HepG2 (cell line): ENCODE results near the gene MYEOV. TPM values are rescaled to one million over a fixed set of nuclear protein-coding genes. Genes with fewer than 3 reads are reported as not detected.

Experiments
- ATF7 ChIP-seq, 2 experiments: fragments of 450-650 bp in 1 of 2; sonication (generic) in 1 of 2; formaldehyde crosslinking in 1 of 2; IDR thresholded peaks; 2 replicates each; pipeline versions ENCODE4 v1.4.0 to v1.6.1; 2016 to 2020; ENCODE audit warnings: antibody characterized with exemption in 1 of 2, mild to moderate bottlenecking in 1 of 2, missing genetic modification reagents in 1 of 2
- FOXK2 ChIP-seq: fragments of 450-650 bp; IDR thresholded peaks from 2 replicates; pipeline ENCODE4 v1.6.1; 2016
- HMG20A ChIP-seq: IDR thresholded peaks from 2 replicates; pipeline ENCODE4 v1.6.1; 2016; ENCODE audit warnings: borderline replicate concordance
- HNF4G ChIP-seq, 2 experiments: sonication (generic) in 1 of 2; formaldehyde crosslinking in 1 of 2; IDR thresholded peaks; 2 replicates each; pipeline versions ENCODE4 v1.4.0 to v1.6.1; 2011 to 2020; ENCODE audit warnings: borderline replicate concordance in 2 of 2, low read depth in 2 of 2, mild to moderate bottlenecking in 2 of 2, low read length in 1 of 2, missing genetic modification reagents in 1 of 2, moderate library complexity in 1 of 2
- HNRNPUL1 ChIP-seq: fragments of 200-400 bp; formaldehyde crosslinking; IDR thresholded peaks from 2 replicates; pipeline ENCODE4 v1.6.1; 2017; ENCODE audit warnings: low read depth, mild to moderate bottlenecking, low read length, moderate library complexity
- KLF16 ChIP-seq, 2 experiments: sonication (generic) in 1 of 2; formaldehyde crosslinking in 1 of 2; IDR thresholded peaks; 2 replicates each; pipeline versions ENCODE4 v1.6.1 to v1.8.0; 2016 to 2023; ENCODE audit warnings: missing genetic modification reagents in 2 of 2, missing compliant biosample characterization in 1 of 2
- MTA1 ChIP-seq: sonication (generic); formaldehyde crosslinking; IDR thresholded peaks from 2 replicates; pipeline ENCODE4 v1.4.0; 2020; ENCODE audit warnings: missing genetic modification reagents, mild to moderate bottlenecking, borderline replicate concordance
- ZIK1 ChIP-seq: sonication (generic); formaldehyde crosslinking; IDR thresholded peaks from 2 replicates; pipeline ENCODE4 v1.5.0; 2020; ENCODE audit warnings: mild to moderate bottlenecking, low read depth, missing genetic modification reagents, borderline replicate concordance
- ZNF207 ChIP-seq: fragments of 450-650 bp; IDR thresholded peaks from 2 replicates; pipeline ENCODE4 v1.6.1; 2016; ENCODE audit warnings: antibody characterized with exemption, borderline replicate concordance
- ZNF816 ChIP-seq: sonication (generic); formaldehyde crosslinking; IDR thresholded peaks from 2 replicates; pipeline ENCODE4 v1.8.0; 2022; ENCODE audit warnings: missing genetic modification reagents, mild to moderate bottlenecking, borderline replicate concordance
- polyA plus RNA-seq, 8 experiments: library from polyadenylated mRNA; depleted of rRNA in 3 of 8; stranded (reverse) in 7 of 8; unstranded in 1 of 8; fragments of >200 nt; fragmentation: Illumina TruSeq in 4 of 8; extraction: Trizol in 4 of 8; gene quantifications; 2 replicates each; pipeline versions ENCODE4 v1.2.1 to v1.2.3, GENCODE V29; 2011 to 2016; ENCODE audit warnings: low read depth in 4 of 8, missing spikeins in 1 of 8, mixed read lengths in 1 of 8; ENCODE audit not compliant: insufficient read depth in 1 of 8
- total RNA-seq, 5 experiments: library from RNA; depleted of rRNA; stranded (reverse); fragments of >200 nt; fragmentation: Illumina TruSeq; extraction: Trizol; gene quantifications; 2 replicates each; pipeline ENCODE4 v1.2.3, GENCODE V29; 2016; ENCODE audit warnings: low read depth in 1 of 5
- TF ChIP-seq, protein P1 (sequence below): sonication (generic); formaldehyde crosslinking; IDR thresholded peaks from 2 replicates; pipeline ENCODE4 v1.4.0; 2020; ENCODE audit warnings: mild to moderate bottlenecking, low read depth, missing genetic modification reagents
- TF ChIP-seq, protein P2 (sequence below): sonication (generic); formaldehyde crosslinking; IDR thresholded peaks from 2 replicates; pipeline ENCODE4 v1.5.1; 2020; ENCODE audit warnings: mild to moderate bottlenecking, missing genetic modification reagents, borderline replicate concordance
- TF ChIP-seq, protein P3 (sequence below): sonication (generic); formaldehyde crosslinking; IDR thresholded peaks from 2 replicates; pipeline ENCODE4 v1.5.0; 2020; ENCODE audit warnings: mild to moderate bottlenecking, missing genetic modification reagents, moderate library complexity
- TF ChIP-seq, protein P4 (sequence below): IDR thresholded peaks from 2 replicates; pipeline ENCODE4 v1.6.1; 2016; ENCODE audit warnings: missing compliant biosample characterization, missing genetic modification reagents, borderline replicate concordance

MYEOV gene
- total and polyA plus RNA-seq, 2 of the 13 experiments (the other 11 are each of a cell fraction or from before 2014, with no cell fraction given) = 0.33 to 1.8 TPM

DNA sequence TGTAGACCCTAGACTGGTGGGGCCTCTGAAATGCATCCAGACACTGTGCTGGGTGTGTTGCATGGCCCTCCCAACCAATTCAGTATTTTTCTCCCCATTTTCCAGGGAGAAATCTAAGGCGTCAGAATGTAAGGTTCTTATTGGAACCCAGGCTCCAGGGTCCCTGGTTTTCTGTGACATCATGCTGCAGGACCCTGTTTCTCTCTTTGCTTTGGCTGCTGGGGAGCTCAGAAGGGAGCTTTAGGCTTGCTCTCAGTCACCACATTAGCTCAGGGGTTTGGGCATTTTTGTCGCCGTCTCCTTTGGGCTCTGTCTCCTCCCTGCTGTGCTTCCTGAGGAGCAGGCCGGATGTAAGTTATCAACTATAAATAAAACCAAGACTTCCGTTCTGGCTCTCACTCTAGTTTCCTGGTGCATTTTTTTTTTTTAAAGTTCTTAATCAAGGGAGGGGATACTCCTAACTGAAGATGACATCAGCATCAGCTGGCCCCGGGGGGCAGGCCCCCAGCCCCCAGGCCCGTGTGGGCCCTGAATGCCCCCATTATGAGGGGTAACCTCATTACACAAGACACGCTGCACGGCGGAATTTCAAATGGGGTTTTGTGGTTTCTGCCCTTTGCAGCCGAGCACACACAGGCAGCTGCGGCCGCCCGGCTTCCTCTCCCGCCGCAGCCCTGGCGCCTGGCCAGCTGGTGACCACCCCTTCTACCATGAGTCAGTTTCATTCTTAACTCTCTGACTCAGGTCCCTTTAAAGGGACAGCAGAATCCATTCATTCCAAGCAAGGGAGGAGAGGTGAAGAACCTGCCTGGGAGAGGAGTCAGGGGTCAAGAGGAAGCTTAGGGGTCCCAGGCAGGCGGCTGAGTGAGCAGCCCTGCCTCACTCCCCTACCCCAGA is 3.2 kb downstream of the MYEOV start (continued):
- TF ChIP-seq, protein P1, sequence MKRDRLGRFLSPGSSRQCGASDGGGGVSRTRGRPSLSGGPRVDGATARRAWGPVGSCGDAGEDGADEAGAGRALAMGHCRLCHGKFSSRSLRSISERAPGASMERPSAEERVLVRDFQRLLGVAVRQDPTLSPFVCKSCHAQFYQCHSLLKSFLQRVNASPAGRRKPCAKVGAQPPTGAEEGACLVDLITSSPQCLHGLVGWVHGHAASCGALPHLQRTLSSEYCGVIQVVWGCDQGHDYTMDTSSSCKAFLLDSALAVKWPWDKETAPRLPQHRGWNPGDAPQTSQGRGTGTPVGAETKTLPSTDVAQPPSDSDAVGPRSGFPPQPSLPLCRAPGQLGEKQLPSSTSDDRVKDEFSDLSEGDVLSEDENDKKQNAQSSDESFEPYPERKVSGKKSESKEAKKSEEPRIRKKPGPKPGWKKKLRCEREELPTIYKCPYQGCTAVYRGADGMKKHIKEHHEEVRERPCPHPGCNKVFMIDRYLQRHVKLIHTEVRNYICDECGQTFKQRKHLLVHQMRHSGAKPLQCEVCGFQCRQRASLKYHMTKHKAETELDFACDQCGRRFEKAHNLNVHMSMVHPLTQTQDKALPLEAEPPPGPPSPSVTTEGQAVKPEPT (CRISPR knock-in tag) = no peak
- TF ChIP-seq HNF4G (IDR thresholded peaks at IDR 0.05; ENCODE audit: borderline replicate concordance, low read depth, low read length) (no peak), HNF4G (CRISPR knock-in tag; IDR thresholded peaks at IDR 0.05; ENCODE audit: borderline replicate concordance, low read depth) (no peak), HNRNPUL1 (no peak), FOXK2 (no peak), KLF16 (CRISPR knock-in tag; IDR thresholded peaks at IDR 0.05) (no peak; a peak in 1 of 4 replicates), MTA1 (CRISPR knock-in tag) (no peak), ZNF207 (no peak), ATF7 (IDR thresholded peaks at IDR 0.05) (no peak), ATF7 (CRISPR knock-in tag; IDR thresholded peaks at IDR 0.05) (no peak), ZIK1 (no peak), ZNF816 (no peak), HMG20A (CRISPR knock-in tag) (peak; percentile 49; the same call in 1 of the 2 replicates)
- TF ChIP-seq, protein P2, sequence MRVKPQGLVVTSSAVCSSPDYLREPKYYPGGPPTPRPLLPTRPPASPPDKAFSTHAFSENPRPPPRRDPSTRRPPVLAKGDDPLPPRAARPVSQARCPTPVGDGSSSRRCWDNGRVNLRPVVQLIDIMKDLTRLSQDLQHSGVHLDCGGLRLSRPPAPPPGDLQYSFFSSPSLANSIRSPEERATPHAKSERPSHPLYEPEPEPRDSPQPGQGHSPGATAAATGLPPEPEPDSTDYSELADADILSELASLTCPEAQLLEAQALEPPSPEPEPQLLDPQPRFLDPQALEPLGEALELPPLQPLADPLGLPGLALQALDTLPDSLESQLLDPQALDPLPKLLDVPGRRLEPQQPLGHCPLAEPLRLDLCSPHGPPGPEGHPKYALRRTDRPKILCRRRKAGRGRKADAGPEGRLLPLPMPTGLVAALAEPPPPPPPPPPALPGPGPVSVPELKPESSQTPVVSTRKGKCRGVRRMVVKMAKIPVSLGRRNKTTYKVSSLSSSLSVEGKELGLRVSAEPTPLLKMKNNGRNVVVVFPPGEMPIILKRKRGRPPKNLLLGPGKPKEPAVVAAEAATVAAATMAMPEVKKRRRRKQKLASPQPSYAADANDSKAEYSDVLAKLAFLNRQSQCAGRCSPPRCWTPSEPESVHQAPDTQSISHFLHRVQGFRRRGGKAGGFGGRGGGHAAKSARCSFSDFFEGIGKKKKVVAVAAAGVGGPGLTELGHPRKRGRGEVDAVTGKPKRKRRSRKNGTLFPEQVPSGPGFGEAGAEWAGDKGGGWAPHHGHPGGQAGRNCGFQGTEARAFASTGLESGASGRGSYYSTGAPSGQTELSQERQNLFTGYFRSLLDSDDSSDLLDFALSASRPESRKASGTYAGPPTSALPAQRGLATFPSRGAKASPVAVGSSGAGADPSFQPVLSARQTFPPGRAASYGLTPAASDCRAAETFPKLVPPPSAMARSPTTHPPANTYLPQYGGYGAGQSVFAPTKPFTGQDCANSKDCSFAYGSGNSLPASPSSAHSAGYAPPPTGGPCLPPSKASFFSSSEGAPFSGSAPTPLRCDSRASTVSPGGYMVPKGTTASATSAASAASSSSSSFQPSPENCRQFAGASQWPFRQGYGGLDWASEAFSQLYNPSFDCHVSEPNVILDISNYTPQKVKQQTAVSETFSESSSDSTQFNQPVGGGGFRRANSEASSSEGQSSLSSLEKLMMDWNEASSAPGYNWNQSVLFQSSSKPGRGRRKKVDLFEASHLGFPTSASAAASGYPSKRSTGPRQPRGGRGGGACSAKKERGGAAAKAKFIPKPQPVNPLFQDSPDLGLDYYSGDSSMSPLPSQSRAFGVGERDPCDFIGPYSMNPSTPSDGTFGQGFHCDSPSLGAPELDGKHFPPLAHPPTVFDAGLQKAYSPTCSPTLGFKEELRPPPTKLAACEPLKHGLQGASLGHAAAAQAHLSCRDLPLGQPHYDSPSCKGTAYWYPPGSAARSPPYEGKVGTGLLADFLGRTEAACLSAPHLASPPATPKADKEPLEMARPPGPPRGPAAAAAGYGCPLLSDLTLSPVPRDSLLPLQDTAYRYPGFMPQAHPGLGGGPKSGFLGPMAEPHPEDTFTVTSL (CRISPR knock-in tag) = no peak
- TF ChIP-seq, protein P3, sequence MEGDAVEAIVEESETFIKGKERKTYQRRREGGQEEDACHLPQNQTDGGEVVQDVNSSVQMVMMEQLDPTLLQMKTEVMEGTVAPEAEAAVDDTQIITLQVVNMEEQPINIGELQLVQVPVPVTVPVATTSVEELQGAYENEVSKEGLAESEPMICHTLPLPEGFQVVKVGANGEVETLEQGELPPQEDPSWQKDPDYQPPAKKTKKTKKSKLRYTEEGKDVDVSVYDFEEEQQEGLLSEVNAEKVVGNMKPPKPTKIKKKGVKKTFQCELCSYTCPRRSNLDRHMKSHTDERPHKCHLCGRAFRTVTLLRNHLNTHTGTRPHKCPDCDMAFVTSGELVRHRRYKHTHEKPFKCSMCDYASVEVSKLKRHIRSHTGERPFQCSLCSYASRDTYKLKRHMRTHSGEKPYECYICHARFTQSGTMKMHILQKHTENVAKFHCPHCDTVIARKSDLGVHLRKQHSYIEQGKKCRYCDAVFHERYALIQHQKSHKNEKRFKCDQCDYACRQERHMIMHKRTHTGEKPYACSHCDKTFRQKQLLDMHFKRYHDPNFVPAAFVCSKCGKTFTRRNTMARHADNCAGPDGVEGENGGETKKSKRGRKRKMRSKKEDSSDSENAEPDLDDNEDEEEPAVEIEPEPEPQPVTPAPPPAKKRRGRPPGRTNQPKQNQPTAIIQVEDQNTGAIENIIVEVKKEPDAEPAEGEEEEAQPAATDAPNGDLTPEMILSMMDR (CRISPR knock-in tag) = no peak
- TF ChIP-seq, protein P4, sequence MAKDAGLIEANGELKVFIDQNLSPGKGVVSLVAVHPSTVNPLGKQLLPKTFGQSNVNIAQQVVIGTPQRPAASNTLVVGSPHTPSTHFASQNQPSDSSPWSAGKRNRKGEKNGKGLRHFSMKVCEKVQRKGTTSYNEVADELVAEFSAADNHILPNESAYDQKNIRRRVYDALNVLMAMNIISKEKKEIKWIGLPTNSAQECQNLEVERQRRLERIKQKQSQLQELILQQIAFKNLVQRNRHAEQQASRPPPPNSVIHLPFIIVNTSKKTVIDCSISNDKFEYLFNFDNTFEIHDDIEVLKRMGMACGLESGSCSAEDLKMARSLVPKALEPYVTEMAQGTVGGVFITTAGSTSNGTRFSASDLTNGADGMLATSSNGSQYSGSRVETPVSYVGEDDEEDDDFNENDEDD (CRISPR knock-in tag) = no peak
